GM12892 (cell line): ENCODE measurements around the gene CCSER2.

Experiments used
- DNase-seq: peaks from one replicate; pipeline ENCODE4 v3.0.0; 2011; ENCODE audit not compliant: insufficient read length
- FAIRE-seq: peaks from 2 replicates; lab custom pipeline; 2011; peaks lifted over from hg19 to GRCh38; lab: Jason Lieb, UNC
- POLR2A ChIP-seq: IDR thresholded peaks from 2 replicates; pipeline ENCODE4 v1.6.1; 2011; ENCODE audit warnings: low read depth, low read length, control low read depth
- POLR2AphosphoS5 ChIP-seq: IDR thresholded peaks from 2 replicates; pipeline ENCODE4 v1.6.1; 2011; ENCODE audit warnings: low read depth, low read length, control low read depth
- TAF1 ChIP-seq: IDR thresholded peaks from 2 replicates; pipeline ENCODE4 v1.6.1; 2011; ENCODE audit warnings: low read depth, mild to moderate bottlenecking, control low read depth, low read length, borderline replicate concordance

Gene CCSER2

GRCh38 chr10:84353052-84353803 is 24.8 kb downstream of the CCSER2 start:
- DNase-seq (no peak), FAIRE-seq (no peak)
- TF ChIP-seq POLR2A, result no peak
- no peak for TF ChIP-seq TAF1
- TF ChIP-seq POLR2AphosphoS5, result no peak

GRCh38 chr10:84354623-84355022 is 26.2 kb downstream of the CCSER2 start:
- DNase-seq (no peak), FAIRE-seq (no peak)
- TF ChIP-seq POLR2AphosphoS5, result no peak
- no peak for TF ChIP-seq TAF1
- no peak for TF ChIP-seq POLR2A

- DNase-seq (no peak), FAIRE-seq (no peak)
- TF ChIP-seq TAF1 (no peak), POLR2A (no peak), POLR2AphosphoS5 (no peak)
Measured at GRCh38 chr10:84355106-84355505, 26.7 kb downstream of the CCSER2 start.

- DNase-seq (no peak), FAIRE-seq (no peak)
- TF ChIP-seq POLR2A, result no peak
- TF ChIP-seq POLR2AphosphoS5, result no peak
- no peak for TF ChIP-seq TAF1
Measured at GRCh38 chr10:84356928-84357327, 28.5 kb downstream of the CCSER2 start.

- no peak for FAIRE-seq
- no peak for DNase-seq
- no peak for TF ChIP-seq POLR2AphosphoS5
- TF ChIP-seq TAF1, result no peak
- TF ChIP-seq POLR2A, result no peak
Measured at GRCh38 chr10:84358743-84359142, 30.4 kb downstream of the CCSER2 start.

GRCh38 chr10:84360637-84361365 is 32.4 kb downstream of the CCSER2 start:
- FAIRE-seq, result no peak

GRCh38 chr10:84365335-84365881 is 37.0 kb downstream of the CCSER2 start:
- TF ChIP-seq POLR2A, result no peak
- no peak for TF ChIP-seq POLR2AphosphoS5
- no peak for TF ChIP-seq TAF1
- DNase-seq (no peak), FAIRE-seq (no peak)

More at GRCh38 chr10:84360637-84361365, 32.4 kb downstream of the CCSER2 start:
- no peak for TF ChIP-seq POLR2AphosphoS5
- no peak for TF ChIP-seq TAF1
- no peak for TF ChIP-seq POLR2A
- no peak for DNase-seq

- no peak for TF ChIP-seq POLR2AphosphoS5
- TF ChIP-seq POLR2A, result no peak
- TF ChIP-seq TAF1, result no peak
- DNase-seq, result no peak
- FAIRE-seq, result no peak
Measured at GRCh38 chr10:84366041-84366440, 37.7 kb downstream of the CCSER2 start.

GRCh38 chr10:84367256-84367655 is 38.9 kb downstream of the CCSER2 start:
- TF ChIP-seq TAF1 (no peak), POLR2AphosphoS5 (no peak), POLR2A (no peak)
- no peak for FAIRE-seq
- no peak for DNase-seq

GRCh38 chr10:84368828-84369227 is 40.4 kb downstream of the CCSER2 start:
- DNase-seq (no peak), FAIRE-seq (no peak)
- TF ChIP-seq TAF1 (no peak), POLR2A (no peak), POLR2AphosphoS5 (no peak)

- no peak for FAIRE-seq
- no peak for DNase-seq
- TF ChIP-seq POLR2AphosphoS5, result no peak
- TF ChIP-seq POLR2A, result no peak
- no peak for TF ChIP-seq TAF1
Measured at GRCh38 chr10:84370283-84370682, 41.9 kb downstream of the CCSER2 start.

- FAIRE-seq (peak; percentile 54), DNase-seq (no peak)
- no peak for TF ChIP-seq TAF1
- TF ChIP-seq POLR2AphosphoS5, result no peak
- no peak for TF ChIP-seq POLR2A
Measured at GRCh38 chr10:84371944-84372343, 43.6 kb downstream of the CCSER2 start.

GRCh38 chr10:84373000-84373399 is 44.6 kb downstream of the CCSER2 start:
- no peak for DNase-seq
- TF ChIP-seq POLR2A, result no peak
- TF ChIP-seq TAF1, result no peak
- TF ChIP-seq POLR2AphosphoS5, result no peak
- FAIRE-seq, result no peak
